H1 (cell line): ENCODE data around the gene C1QA. TPM values are rescaled to one million over a fixed set of nuclear protein-coding genes. Genes with fewer than 3 reads are reported as not detected.
A peak's percentile ranks its signal among the peaks of the same experiment; 100 is the strongest.

Experiments
- BRCA1 ChIP-seq: IDR thresholded peaks from 2 replicates; pipeline ENCODE4 v1.6.1; 2012; ENCODE audit warnings: low read depth, low read length, improper control_type of control experiment
- CBX5 ChIP-seq: fragments of 300-800, 300-1000 bp; sonication (generic); IDR thresholded peaks from 2 replicates; pipeline ENCODE4 v1.7.1; 2016; ENCODE audit warnings: antibody characterized with exemption, low read length, low read depth
- CBX8 ChIP-seq: fragments of 300-800, 300-1000 bp; sonication (generic); IDR thresholded peaks from 2 replicates; pipeline ENCODE4 v1.7.1; 2016; ENCODE audit warnings: low read depth, low read length, borderline replicate concordance
- CTBP2 ChIP-seq: IDR thresholded peaks from 2 replicates; pipeline ENCODE4 v1.7.0; 2011; ENCODE audit warnings: borderline replicate concordance, mild to moderate bottlenecking, moderate library complexity, mixed read lengths, low read length; ENCODE audit not compliant: insufficient read depth, insufficient read length
- CTCF ChIP-seq, 3 experiments: IDR thresholded peaks; 1 replicate in 2 of 3; 2 replicates in 1 of 3; pipeline versions ENCODE4 v1.5.1 to v1.6.1; 2011; ENCODE audit warnings: low read length in 3 of 3, mild to moderate bottlenecking in 3 of 3, inconsistent platforms in 2 of 3, low read depth in 1 of 3, moderate library complexity in 1 of 3; ENCODE audit not compliant: insufficient read depth in 1 of 3; ENCODE audit errors: control extremely low read depth in 1 of 3
- E2F6 ChIP-seq: IDR thresholded peaks from 2 replicates; pipeline ENCODE4 v1.6.1; 2012; ENCODE audit warnings: inconsistent platforms
- GTF2F1 ChIP-seq: IDR thresholded peaks from 2 replicates; pipeline ENCODE4 v1.6.1; 2012; ENCODE audit warnings: low read depth, low read length, improper control_type of control experiment, borderline replicate concordance
- SIN3A ChIP-seq, 2 experiments: IDR thresholded peaks in 1 of 2; conservative IDR thresholded peaks in 1 of 2; 2 replicates each; pipeline ENCODE4 v1.6.1; 2011 to 2012; ENCODE audit warnings: low read length in 2 of 2, improper control_type of control experiment in 1 of 2, low read depth in 1 of 2, mild to moderate bottlenecking in 1 of 2
- SP2 ChIP-seq: IDR thresholded peaks from 2 replicates; pipeline ENCODE4 v1.6.1; 2012; ENCODE audit warnings: mild to moderate bottlenecking, low read length, inconsistent platforms
- SP4 ChIP-seq: IDR thresholded peaks from 2 replicates; pipeline ENCODE4 v1.6.1; 2012; ENCODE audit warnings: low read length, inconsistent platforms
- TAF7 ChIP-seq: optimal IDR thresholded peaks from 2 replicates; pipeline ENCODE3; 2011; ENCODE audit warnings: low read depth, mild to moderate bottlenecking, inconsistent platforms, low read length, moderate library complexity, borderline replicate concordance
- polyA plus RNA-seq, 7 experiments: library from polyadenylated mRNA; depleted of rRNA in 3 of 7; stranded (reverse) in 5 of 7; unstranded in 2 of 7; fragments of >200 nt in 5 of 7; fragments of 200-250 nt in 2 of 7; gene quantifications; 1 replicate in 5 of 7; 2 replicates in 1 of 7; 4 replicates in 1 of 7; pipeline versions ENCODE4 v1.2.1 to v1.2.3, GENCODE V29; 2011 to 2013; ENCODE audit warnings: missing spikeins in 2 of 7, mixed read lengths in 2 of 7
- total RNA-seq: library from RNA; stranded (reverse); fragmentation: NEBNext Ultra II Directional; extraction: Animal tissue kit (Norgen Biotek cat#: 25700); gene quantifications from 2 replicates; pipeline ENCODE4 v1.2.1, GENCODE V29; 2021

The C1QA gene
- total and polyA plus RNA-seq, 2 of the 8 experiments (the other 6 are each of a cell fraction or from before 2014, with no cell fraction given): not detected

GRCh38 chr1:22625262-22625925 lies 11.0 kb upstream of the C1QA start (continued):
- no peak for TF ChIP-seq GTF2F1
- no peak for TF ChIP-seq SP2
- no peak for TF ChIP-seq CTBP2
- no peak for TF ChIP-seq TAF7
- TF ChIP-seq CBX8: no peak
- no peak for TF ChIP-seq BRCA1
- TF ChIP-seq CTCF (IDR thresholded peaks at IDR 0.05; ENCODE audit: control extremely low read depth in 1 of 3, insufficient read depth in 1 of 3, low read depth in 1 of 3, low read length in 3 of 3): no peak
- no peak for TF ChIP-seq CBX5
- TF ChIP-seq SP4: no peak
- no peak for TF ChIP-seq E2F6
- TF ChIP-seq SIN3A (conservative IDR thresholded peaks at IDR 0.05 in 1 of 2, IDR thresholded peaks at IDR 0.05 in 1 of 2; ENCODE audit: low read depth in 1 of 2, low read length in 2 of 2): peak; percentile 88 to 90; a peak in 2 of 4 replicates
